KBM-7 (cell line): ENCODE data around the gene PRLHR.
A peak's percentile ranks its signal among the peaks of the same experiment; 100 is the strongest.

ENCODE experiments used
- DNase-seq: peaks from one replicate; pipeline ENCODE4 v3.0.0-alpha.2; 2015
- in situ Hi-C: fragments of 300-500 bp; cut with MboI; formaldehyde crosslinking; loops from 2 replicates; pipeline ENCODE4 v1.14.3; 2020; ENCODE audit warnings: low sequenced_read_pairs, low pct_unique_long_range_greater_than_20kb, mixed read lengths

The PRLHR gene

DNA sequence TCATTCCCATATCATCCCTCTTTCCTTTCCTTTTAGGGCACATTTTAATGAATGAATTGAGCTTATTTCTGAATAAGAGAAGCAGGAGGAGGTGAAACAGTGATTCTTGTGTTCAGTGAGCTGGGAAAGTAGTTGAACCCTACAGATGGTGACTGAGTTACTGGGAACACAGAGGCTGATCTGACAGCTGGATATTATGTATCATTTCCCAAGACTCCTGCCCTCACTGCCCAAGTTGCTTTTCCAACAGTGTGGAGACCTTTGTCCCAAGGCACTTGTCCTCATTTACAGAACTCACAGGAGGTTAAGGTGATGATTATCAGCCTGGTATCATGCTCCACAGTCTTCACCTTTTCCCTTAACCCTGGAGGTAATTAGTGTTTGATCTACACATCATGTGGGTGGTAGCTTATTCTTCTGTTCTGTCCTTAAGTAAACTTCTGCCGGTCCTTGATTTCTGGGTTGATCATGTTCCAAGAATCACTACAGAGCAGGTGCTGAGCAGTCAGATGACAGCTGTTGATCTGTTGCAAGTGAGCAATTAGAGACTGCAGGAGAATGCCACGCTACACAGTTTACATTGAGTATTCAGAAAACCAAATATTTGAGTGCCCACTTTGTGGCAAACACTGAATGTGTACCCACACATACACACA, 2.6 kb downstream of the PRLHR start:
- DNase-seq, result no peak

GRCh38 chr10:118590334-118590733, 5.1 kb downstream of the PRLHR start:
- DNase-seq, result no peak
- in situ Hi-C loops, result no loop called here

More for the DNA sequence above, 2.6 kb downstream of the PRLHR start:
- in situ Hi-C loops, result no loop called here

GRCh38 chr10:118587881-118588651, 7.4 kb downstream of the PRLHR start:
- in situ Hi-C loops, result no loop called here
- no peak for DNase-seq

DNA sequence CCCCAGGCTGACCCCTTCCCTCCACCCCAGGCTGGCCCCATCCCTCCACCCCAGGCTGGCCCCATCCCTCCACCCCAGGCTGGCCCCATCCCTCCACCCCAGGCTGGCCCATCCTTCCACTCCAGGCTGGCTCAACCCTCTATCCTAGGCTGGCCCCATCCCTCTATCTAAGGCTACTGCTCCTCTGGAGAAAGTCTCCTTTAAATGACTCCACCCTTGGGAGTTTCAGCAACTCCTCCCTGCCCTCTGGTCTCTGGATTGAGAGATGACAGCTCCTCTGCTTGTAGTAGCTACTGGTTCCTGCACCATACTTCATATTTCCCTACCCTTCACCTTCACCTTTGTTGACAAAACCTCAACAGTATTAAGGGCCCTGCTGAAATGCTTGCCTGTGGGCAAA, 8.5 kb downstream of the PRLHR start:
- in situ Hi-C loops, result no loop called here
- no peak for DNase-seq

DNA sequence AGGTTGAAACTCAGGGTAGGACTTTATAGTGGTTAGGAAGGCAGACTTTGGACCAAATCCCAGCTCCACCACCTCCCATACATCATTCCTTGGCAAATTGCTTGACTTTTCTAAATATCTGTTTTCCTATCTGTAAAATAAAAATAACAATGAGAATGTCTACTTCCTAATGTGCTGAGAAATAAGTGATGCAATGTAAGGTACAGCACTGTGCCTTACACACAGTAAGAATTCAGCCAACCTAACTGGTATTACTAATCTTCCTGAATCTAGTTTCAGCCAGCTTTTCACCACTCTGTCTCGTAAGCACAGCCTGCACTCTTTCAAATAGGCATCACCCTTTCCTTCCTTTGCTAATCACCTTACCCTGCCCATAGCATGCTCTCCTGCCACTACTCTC, 9.7 kb downstream of the PRLHR start:
- in situ Hi-C loops, result no loop called here
- no peak for DNase-seq

GRCh38 chr10:118585234-118585633, 10.2 kb downstream of the PRLHR start:
- no peak for DNase-seq
- in situ Hi-C loops, result no loop called here

- no peak for DNase-seq
- in situ Hi-C loops, result no loop called here
Measured at GRCh38 chr10:118584181-118584954, 11.1 kb downstream of the PRLHR start.

- in situ Hi-C loops, result no loop called here
- no peak for DNase-seq
Measured at GRCh38 chr10:118583611-118584010, 11.8 kb downstream of the PRLHR start.

- in situ Hi-C loops, result no loop called here
Measured at GRCh38 chr10:118582511-118582910, 12.9 kb downstream of the PRLHR start.

DNA sequence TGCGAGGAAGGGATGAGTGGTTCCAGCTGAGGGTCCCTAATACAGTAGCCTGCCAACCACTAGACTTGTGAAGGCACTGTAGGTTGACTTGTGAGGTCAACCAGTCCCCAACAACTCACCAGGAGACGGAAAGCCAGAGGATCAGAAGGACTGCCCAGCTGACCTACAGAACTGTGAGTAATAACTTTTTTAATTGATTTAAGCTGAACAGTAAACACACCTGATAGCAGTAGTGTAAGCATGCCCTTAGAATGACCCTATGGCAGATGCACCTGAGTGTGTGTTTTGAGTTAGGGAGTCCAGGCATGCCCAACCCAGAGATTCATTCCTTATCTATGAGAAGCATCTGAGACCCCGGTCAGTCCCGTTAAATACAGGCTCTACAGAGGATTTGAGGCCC, 14.1 kb downstream of the PRLHR start:
- DNase-seq, result no peak

More at GRCh38 chr10:118582511-118582910, 12.9 kb downstream of the PRLHR start:
- DNase-seq, result no peak

DNA sequence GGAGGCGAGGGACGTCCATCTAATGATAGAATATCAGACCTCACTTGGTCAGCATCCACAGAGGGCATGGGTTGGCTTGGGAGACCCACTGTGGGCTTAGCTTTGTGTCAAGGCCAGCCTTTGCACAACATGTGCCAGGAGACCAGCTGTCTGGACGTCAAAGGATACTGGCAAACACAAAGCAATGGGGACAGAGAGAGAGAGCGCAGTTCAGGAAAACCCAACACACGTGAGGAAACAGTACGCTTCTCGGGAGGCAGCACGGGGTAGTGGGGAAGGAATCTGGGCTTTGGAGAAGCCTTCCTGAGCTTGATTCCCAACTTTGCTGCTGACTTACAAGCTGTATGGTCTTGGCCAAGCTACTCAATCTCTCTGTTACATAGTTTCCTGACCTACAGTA, 14.7 kb downstream of the PRLHR start:
- no peak for DNase-seq
- in situ Hi-C loops, result no loop called here

More for the DNA sequence above, 14.1 kb downstream of the PRLHR start:
- in situ Hi-C loops, result no loop called here

GRCh38 chr10:118573512-118573911, 21.9 kb downstream of the PRLHR start:
- no peak for DNase-seq
- in situ Hi-C loops, result loop anchor here (25.0 kb wide), 1 partner anchor 239 kb away; no protein-coding TSS in a partner anchor

DNA sequence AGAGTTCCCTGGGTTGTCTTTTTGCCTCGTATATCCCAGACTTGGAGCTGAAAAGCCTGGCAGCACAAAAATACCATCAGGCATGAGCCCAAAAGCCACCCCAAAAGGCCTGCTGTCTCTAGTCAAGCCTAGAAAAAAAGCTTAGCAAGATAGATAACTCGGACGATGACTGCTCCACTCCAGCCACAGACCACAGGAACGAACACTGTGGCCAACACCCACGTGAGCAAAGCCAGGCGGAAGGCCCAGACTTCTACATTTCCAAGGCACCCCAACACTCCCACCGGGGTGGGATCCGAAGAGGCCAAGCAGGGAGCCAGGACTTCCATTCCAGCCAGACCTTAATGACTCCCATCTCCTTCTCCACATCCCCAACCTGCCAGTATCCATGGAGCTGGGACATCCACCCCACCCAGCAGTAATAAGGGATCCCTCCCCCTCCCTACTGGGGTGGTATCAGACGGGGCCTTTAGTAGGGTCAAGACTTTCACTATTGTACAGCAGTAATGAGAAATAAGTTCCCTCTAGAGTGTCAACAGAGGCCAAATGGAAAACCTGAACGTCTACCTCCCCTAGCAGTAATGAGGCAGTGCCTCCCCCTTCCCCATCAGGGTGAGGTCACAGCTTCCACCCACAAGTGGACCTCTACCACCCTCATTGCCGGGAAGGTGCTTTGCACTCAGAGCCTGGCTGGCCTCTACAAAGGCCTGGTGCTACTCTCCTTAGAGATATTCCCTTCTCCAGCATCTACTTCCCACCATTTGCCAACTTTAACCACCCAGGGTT, 23.0 kb downstream of the PRLHR start:
- in situ Hi-C loops, result loop anchor here (25.0 kb wide), 1 partner anchor 240 kb away; no protein-coding TSS in a partner anchor
- DNase-seq, result no peak

DNA sequence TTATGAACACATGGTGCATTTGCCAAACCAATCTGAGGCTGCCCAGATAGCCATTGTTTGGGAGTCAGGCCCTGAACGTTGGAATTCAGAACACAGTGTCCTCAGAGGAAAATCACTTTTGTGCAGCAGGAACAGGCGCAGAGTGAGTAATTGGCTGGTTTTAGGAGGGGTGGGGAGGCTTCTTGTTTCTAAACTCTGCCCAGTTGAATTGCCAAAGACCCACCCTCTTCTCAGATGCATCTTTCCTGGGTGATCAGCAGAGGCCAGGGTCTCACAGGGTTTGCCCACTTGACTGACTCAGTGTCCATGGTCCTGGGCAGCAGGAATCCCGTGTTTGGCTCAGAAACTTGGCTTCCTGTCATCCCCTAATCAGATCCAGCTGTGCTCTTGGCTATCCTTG, 24.3 kb downstream of the PRLHR start:
- in situ Hi-C loops, result loop anchor here (25.0 kb wide), 1 partner anchor 241 kb away; no protein-coding TSS in a partner anchor

GRCh38 chr10:118570591-118570990, 24.9 kb downstream of the PRLHR start:
- no peak for DNase-seq
- in situ Hi-C loops, result loop anchor here (25.0 kb wide), 1 partner anchor 242 kb away; no protein-coding TSS in a partner anchor

More for the DNA sequence above, 24.3 kb downstream of the PRLHR start:
- no peak for DNase-seq

DNA sequence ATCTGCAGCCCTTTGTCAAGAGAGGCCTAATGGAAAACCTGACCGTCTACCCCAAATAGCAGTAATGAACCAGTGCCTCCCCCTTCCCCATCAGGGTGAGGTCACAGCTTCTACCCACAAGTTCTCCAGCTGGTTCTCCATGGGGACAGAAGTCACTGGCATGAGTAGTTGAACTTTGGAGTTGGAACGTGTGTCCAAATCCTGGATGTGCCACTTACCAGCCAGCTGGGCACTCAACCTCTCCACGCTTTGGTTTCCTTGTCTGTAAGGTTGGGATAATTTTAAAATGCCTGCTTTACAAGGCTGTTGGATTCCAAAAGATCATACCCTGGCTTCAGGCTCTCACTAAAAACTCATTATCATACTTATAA, 25.6 kb downstream of the PRLHR start:
- in situ Hi-C loops, result loop anchor here (25.0 kb wide), 1 partner anchor 242 kb away; no protein-coding TSS in a partner anchor
- DNase-seq, result no peak

DNA sequence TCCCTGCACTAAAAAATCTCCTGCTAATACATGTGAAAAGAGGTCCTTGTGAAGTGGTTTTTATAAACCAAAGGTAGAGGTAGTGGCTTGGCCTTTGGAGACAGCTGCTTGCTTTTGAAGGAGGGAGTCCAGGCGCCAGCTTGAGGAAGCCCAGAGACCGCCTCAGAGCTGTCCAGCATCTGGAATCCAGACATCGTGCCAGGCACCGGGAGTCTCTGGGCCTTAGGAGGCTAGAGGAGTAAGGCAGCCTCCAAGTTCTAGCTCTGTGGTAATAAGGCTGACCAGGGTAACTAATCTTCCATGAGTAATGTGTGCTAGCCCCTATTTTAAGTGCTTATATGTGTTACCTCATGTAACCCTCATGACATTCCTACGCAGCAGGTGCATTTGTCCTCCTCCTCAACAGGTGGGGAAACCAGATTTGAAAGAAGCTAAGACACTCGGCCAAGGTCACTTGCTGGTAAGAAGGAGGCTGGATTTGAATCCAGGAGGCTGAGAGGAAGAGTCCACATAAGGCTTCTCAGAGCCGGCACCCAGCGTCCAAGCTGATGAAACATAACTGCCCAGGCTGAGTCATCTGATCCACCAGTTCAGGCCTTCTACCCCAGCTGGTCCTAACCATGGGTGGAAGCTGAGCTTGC, 26.1 kb downstream of the PRLHR start:
- in situ Hi-C loops, result loop anchor here (25.0 kb wide), 1 partner anchor 243 kb away; no protein-coding TSS in a partner anchor
- no peak for DNase-seq

DNA sequence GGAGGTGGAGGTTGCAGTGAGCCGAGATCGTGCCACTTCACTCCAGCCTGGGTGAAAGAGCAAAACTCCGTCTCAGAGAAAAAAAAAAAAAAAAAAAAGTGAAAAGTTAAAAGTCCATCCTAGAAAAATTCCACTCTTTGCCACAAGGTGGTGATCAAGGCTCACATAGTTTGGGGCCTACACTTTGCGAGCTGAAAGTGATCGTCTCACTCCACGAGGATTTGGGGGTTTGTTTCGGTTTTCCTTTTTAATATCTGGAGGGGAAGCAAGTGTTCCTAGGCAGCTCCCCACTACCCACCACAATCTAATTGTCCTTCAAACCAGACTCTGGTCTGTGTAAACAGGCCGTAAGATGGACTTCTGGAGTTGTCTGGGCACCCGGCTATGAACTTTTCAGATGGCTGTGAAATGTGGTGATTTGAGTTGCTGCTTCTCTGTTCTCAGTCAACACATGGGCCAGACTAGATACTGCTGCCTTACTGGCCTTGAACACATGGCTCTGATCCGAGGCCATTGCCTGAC, 27.1 kb downstream of the PRLHR start:
- in situ Hi-C loops, result loop anchor here (25.0 kb wide), 1 partner anchor 244 kb away; no protein-coding TSS in a partner anchor
- DNase-seq, result peak; percentile 72
